HG03060 (cell line): ENCODE measurements around the gene PLCL1.

Experiments
- ATAC-seq: cut with Tn5 transposase; IDR thresholded peaks from one replicate; pipeline ENCODE4 v1.9.1; 2021; ENCODE audit warnings: low read depth, moderate number of reproducible peaks; ENCODE audit not compliant: unreplicated experiment

PLCL1 gene

GRCh38 chr2:197920592-197921201 lies 116.3 kb downstream of the PLCL1 start:
- no peak for ATAC-seq

- no peak for ATAC-seq
Observed at GRCh38 chr2:197924483-197924882, 120.1 kb downstream of the PLCL1 start.

GRCh38 chr2:197925204-197925603 lies 120.8 kb downstream of the PLCL1 start:
- no peak for ATAC-seq

GRCh38 chr2:197925976-197926375 lies 121.6 kb downstream of the PLCL1 start:
- ATAC-seq, result no peak

GRCh38 chr2:197926673-197927072 lies 122.3 kb downstream of the PLCL1 start:
- no peak for ATAC-seq

GRCh38 chr2:197927994-197928393 lies 123.6 kb downstream of the PLCL1 start:
- no peak for ATAC-seq

GRCh38 chr2:197929008-197929885 lies 124.9 kb downstream of the PLCL1 start:
- ATAC-seq, result no peak

- ATAC-seq, result no peak
Observed at GRCh38 chr2:197929886-197930227, 125.5 kb downstream of the PLCL1 start.

- no peak for ATAC-seq
Observed at GRCh38 chr2:197930570-197931278, 126.3 kb downstream of the PLCL1 start.

- no peak for ATAC-seq
Observed at GRCh38 chr2:197931661-197932312, 127.4 kb downstream of the PLCL1 start.

GRCh38 chr2:197932374-197932773 lies 128.0 kb downstream of the PLCL1 start:
- ATAC-seq, result no peak

GRCh38 chr2:197934261-197934933 lies 130.0 kb downstream of the PLCL1 start:
- ATAC-seq, result no peak

GRCh38 chr2:197934934-197935289 lies 130.5 kb downstream of the PLCL1 start:
- no peak for ATAC-seq

GRCh38 chr2:197937814-197938213 lies 133.4 kb downstream of the PLCL1 start:
- no peak for ATAC-seq

- ATAC-seq, result no peak
Observed at GRCh38 chr2:197938555-197938954, 134.2 kb downstream of the PLCL1 start.

- ATAC-seq, result no peak
Observed at GRCh38 chr2:197939787-197940186, 135.4 kb downstream of the PLCL1 start.

- ATAC-seq, result no peak
Observed at GRCh38 chr2:197940382-197940781, 136.0 kb downstream of the PLCL1 start.

GRCh38 chr2:197941715-197942114 lies 137.3 kb downstream of the PLCL1 start:
- no peak for ATAC-seq

- no peak for ATAC-seq
Observed at GRCh38 chr2:197943731-197944130, 139.3 kb downstream of the PLCL1 start.

GRCh38 chr2:197944416-197945096 lies 140.2 kb downstream of the PLCL1 start:
- no peak for ATAC-seq
